Astrocyte (in vitro differentiated cells and primary cell): ENCODE results near the gene C11orf71. TPM values are rescaled to one million over a fixed set of nuclear protein-coding genes. Genes with fewer than 3 reads are reported as not detected.

Experiments
- DNase-seq: peaks from one replicate; pipeline ENCODE4 v3.0.0-alpha.2; 2010; ENCODE audit warnings: low read depth
- FAIRE-seq: peaks from 2 replicates; lab custom pipeline; 2011; peaks lifted over from hg19 to GRCh38; lab: Jason Lieb, UNC
- H2AFZ ChIP-seq: 2 replicates; pipeline ENCODE4 v1.6.0; 2012; ENCODE audit warnings: low read depth, low read length, inconsistent platforms
- H3K27ac ChIP-seq: 2 replicates; pipeline ENCODE4 v1.5.1; 2011; ENCODE audit warnings: low read depth, low read length, inconsistent platforms
- H3K27me3 ChIP-seq: 2 replicates; pipeline ENCODE4 v1.6.0; 2011; ENCODE audit warnings: low read length, inconsistent platforms; ENCODE audit not compliant: insufficient read depth
- H3K36me3 ChIP-seq: 2 replicates; pipeline ENCODE4 v1.5.1; 2011; ENCODE audit warnings: low read length, inconsistent platforms; ENCODE audit not compliant: insufficient read depth
- H3K4me1 ChIP-seq: 2 replicates; pipeline ENCODE4 v1.5.1; 2011; ENCODE audit warnings: low read length, inconsistent platforms; ENCODE audit not compliant: insufficient read depth
- H3K4me2 ChIP-seq: 2 replicates; pipeline ENCODE4 v1.6.0; 2012; ENCODE audit warnings: low read length, inconsistent platforms
- H3K4me3 ChIP-seq: 2 replicates; pipeline ENCODE4 v1.5.1; 2011; ENCODE audit warnings: low read depth, mild to moderate bottlenecking, low read length, inconsistent platforms; ENCODE audit not compliant: insufficient read depth
- H3K79me2 ChIP-seq: 2 replicates; pipeline ENCODE4 v1.6.0; 2012; ENCODE audit warnings: mild to moderate bottlenecking, low read length, inconsistent platforms; ENCODE audit not compliant: insufficient read depth
- H3K9ac ChIP-seq: 2 replicates; pipeline ENCODE4 v1.6.0; 2012; ENCODE audit warnings: mild to moderate bottlenecking, low read length, inconsistent platforms
- H3K9me3 ChIP-seq: 2 replicates; pipeline ENCODE4 v1.5.1; 2012; ENCODE audit warnings: low read depth, mild to moderate bottlenecking, low read length, inconsistent platforms; ENCODE audit not compliant: insufficient read depth
- H4K20me1 ChIP-seq: 2 replicates; pipeline ENCODE4 v1.6.0; 2012; ENCODE audit warnings: low read length, inconsistent platforms; ENCODE audit not compliant: insufficient read depth
- H3K27ac Mint-ChIP-seq: one replicate; pipeline ENCODE4 v1.8.0; 2021; ENCODE audit warnings: mild to moderate bottlenecking, mixed read lengths; ENCODE audit not compliant: unreplicated experiment
- H3K27me3 Mint-ChIP-seq: one replicate; pipeline ENCODE4 v1.8.0; 2021; ENCODE audit warnings: low read depth, mixed read lengths; ENCODE audit not compliant: unreplicated experiment
- H3K36me3 Mint-ChIP-seq: one replicate; pipeline ENCODE4 v1.8.0; 2021; ENCODE audit warnings: low read depth, mixed read lengths; ENCODE audit not compliant: unreplicated experiment
- H3K4me1 Mint-ChIP-seq: one replicate; pipeline ENCODE4 v1.8.0; 2021; ENCODE audit warnings: low read depth, mixed read lengths; ENCODE audit not compliant: unreplicated experiment
- H3K4me3 Mint-ChIP-seq: one replicate; pipeline ENCODE4 v1.8.0; 2021; ENCODE audit warnings: mild to moderate bottlenecking, moderate library complexity, mixed read lengths; ENCODE audit not compliant: unreplicated experiment
- H3K9me3 Mint-ChIP-seq: one replicate; pipeline ENCODE4 v1.8.0; 2021; ENCODE audit warnings: mild to moderate bottlenecking, mixed read lengths; ENCODE audit not compliant: unreplicated experiment
- CTCF ChIP-seq: IDR thresholded peaks from 2 replicates; pipeline ENCODE4 v1.5.1; 2011; ENCODE audit warnings: low read depth, mild to moderate bottlenecking, inconsistent platforms, low read length, moderate library complexity; ENCODE audit not compliant: insufficient read depth
- EZH2 ChIP-seq: IDR thresholded peaks from 2 replicates; pipeline ENCODE4 v1.6.1; 2012; ENCODE audit warnings: mild to moderate bottlenecking, low read length, inconsistent platforms; ENCODE audit not compliant: insufficient read depth
- total RNA-seq: library from RNA; stranded (reverse); gene quantifications from 2 replicates; pipeline ENCODE4 v1.2.1, GENCODE V29; 2021

The C11orf71 gene
- total RNA-seq, 1 donor from 2014 or later, result 2.2 TPM

GRCh38 chr11:114362958-114363357 lies 37.4 kb downstream of the C11orf71 start:
- H2AFZ ChIP-seq, result no peak overlapping the region
- H3K79me2 ChIP-seq, result no peaks in the 10 kb centered on the region
- no peaks in the 10 kb centered on the region for H3K36me3 ChIP-seq
- no peak overlapping the region for H3K9ac ChIP-seq
- H3K27me3 ChIP-seq, result no peaks in the 10 kb centered on the region
- H3K9me3 Mint-ChIP-seq, result no peaks in the 10 kb centered on the region
- TF ChIP-seq CTCF (no peak), EZH2 (no peak)
- no peaks in the 10 kb centered on the region for H3K36me3 Mint-ChIP-seq
- DNase-seq, result no peak
- H3K4me2 ChIP-seq, result no peak overlapping the region
- no peak for FAIRE-seq
- no peaks in the 10 kb centered on the region for H3K27me3 Mint-ChIP-seq
- H3K27ac Mint-ChIP-seq, result no peak overlapping the region
- H4K20me1 ChIP-seq, result no peaks in the 10 kb centered on the region
- H3K9me3 ChIP-seq, result no peaks in the 10 kb centered on the region
- H3K27ac ChIP-seq, result no peak overlapping the region
- H3K4me3 ChIP-seq, result no peak overlapping the region
- H3K4me1 Mint-ChIP-seq, result peaks cover 27% of the 10 kb centered on the region
- no peak overlapping the region for H3K4me3 Mint-ChIP-seq
- peaks cover 28% of the 10 kb centered on the region for H3K4me1 ChIP-seq

- H2AFZ ChIP-seq, result no peak overlapping the region
- no peaks in the 10 kb centered on the region for H3K27me3 ChIP-seq
- H3K79me2 ChIP-seq, result no peaks in the 10 kb centered on the region
- H3K27ac Mint-ChIP-seq, result no peak overlapping the region
- TF ChIP-seq CTCF (no peak), EZH2 (no peak)
- FAIRE-seq, result no peak
- no peaks in the 10 kb centered on the region for H3K36me3 Mint-ChIP-seq
- no peaks in the 10 kb centered on the region for H3K9me3 ChIP-seq
- no peak overlapping the region for H3K27ac ChIP-seq
- H3K36me3 ChIP-seq, result no peaks in the 10 kb centered on the region
- peaks cover 22% of the 10 kb centered on the region for H3K4me1 ChIP-seq
- no peak overlapping the region for H3K9ac ChIP-seq
- H3K9me3 Mint-ChIP-seq, result no peaks in the 10 kb centered on the region
- no peaks in the 10 kb centered on the region for H3K27me3 Mint-ChIP-seq
- no peak for DNase-seq
- H4K20me1 ChIP-seq, result no peaks in the 10 kb centered on the region
- no peak overlapping the region for H3K4me3 Mint-ChIP-seq
- H3K4me1 Mint-ChIP-seq, result peaks cover 22% of the 10 kb centered on the region
- H3K4me3 ChIP-seq, result no peak overlapping the region
- H3K4me2 ChIP-seq, result no peak overlapping the region
Measured at GRCh38 chr11:114362326-114362725, 38.0 kb downstream of the C11orf71 start.

- no peaks in the 10 kb centered on the region for H3K27me3 Mint-ChIP-seq
- Histone ChIP-seq H3K27ac (peak overlapping the region; percentile 54), H3K4me1 (peaks cover 5% of the 10 kb centered on the region), H3K9ac (no peak overlapping the region), H3K27me3 (no peaks in the 10 kb centered on the region), H3K4me3 (no peak overlapping the region), H4K20me1 (no peaks in the 10 kb centered on the region), H3K9me3 (no peaks in the 10 kb centered on the region), H3K4me2 (peak overlapping the region; percentile 3), H3K36me3 (no peaks in the 10 kb centered on the region), H3K79me2 (no peaks in the 10 kb centered on the region), H2AFZ (peak overlapping the region; percentile 13)
- DNase-seq (no peak), FAIRE-seq (no peak)
- no peaks in the 10 kb centered on the region for H3K36me3 Mint-ChIP-seq
- peaks cover 4% of the 10 kb centered on the region for H3K4me1 Mint-ChIP-seq
- TF ChIP-seq CTCF (no peak), EZH2 (no peak)
- H3K4me3 Mint-ChIP-seq, result no peak overlapping the region
- no peaks in the 10 kb centered on the region for H3K9me3 Mint-ChIP-seq
- no peak overlapping the region for H3K27ac Mint-ChIP-seq
Measured at GRCh38 chr11:114359342-114359741, 41.0 kb downstream of the C11orf71 start.
